NCI-H1092 treated with DMSO at 0.1 percent for 48 hours (cell line): ENCODE data around the gene SPAG9.

Experiments
- DNase-seq: peaks from one replicate; lab custom pipeline; 2025; lab: John Stamatoyannopoulos, UW

SPAG9 gene

DNA sequence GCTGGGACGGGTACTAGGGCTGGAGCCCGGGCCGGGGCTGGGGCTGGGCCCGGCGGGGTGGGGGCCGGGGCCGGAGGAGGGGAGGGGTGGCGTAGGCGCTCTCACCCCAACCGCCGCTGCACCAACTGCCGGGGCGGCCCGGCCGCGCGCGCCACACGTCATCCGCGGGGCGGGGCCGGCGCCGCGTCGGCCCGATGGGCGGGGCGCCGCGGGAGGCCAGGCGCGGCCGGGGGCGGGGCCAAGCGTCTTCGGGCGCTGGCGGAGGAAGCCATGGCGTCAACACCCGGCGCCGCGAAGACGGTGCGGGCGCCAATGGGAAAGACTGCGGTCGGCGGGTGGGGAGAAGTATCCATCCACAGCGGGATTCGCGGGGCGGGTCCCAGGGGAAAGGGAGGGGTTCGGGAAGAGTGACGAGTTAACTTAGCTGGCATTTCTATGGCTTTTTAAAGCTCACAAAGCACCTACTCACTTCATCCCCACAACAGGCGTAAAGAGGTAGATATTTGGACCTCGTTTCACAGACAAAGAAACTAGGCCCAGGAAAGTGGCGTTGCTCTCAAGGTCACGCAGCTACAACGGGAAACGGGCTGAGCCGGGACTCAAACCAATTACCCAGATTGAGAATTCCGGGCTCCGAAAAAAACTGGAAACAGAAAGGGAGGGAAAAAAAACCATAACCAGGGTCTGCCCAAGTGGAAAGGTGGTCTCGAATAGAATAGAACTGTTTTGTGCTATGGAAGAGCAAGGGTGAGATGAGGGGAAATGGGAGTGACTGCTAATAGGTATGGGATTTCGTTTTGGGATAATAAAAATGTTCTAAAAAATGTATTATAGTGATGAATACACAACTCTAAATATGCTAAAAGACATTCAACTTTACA is at the start of gene SPAG9:
TSS of gene SPAG9 (minus strand) at position 130 of the 881 bp plus-strand sequence. CDS start 212 bp downstream, outside the sequence.
- peak; percentile 91 for DNase-seq

GRCh38 chr17:51169340-51169739 is 48.7 kb upstream of the SPAG9 start:
- DNase-seq = no peak

- DNase-seq = peak; percentile 51
These were observed 46.6 kb upstream of the SPAG9 start for GRCh38 chr17:51166987-51167931.

DNA sequence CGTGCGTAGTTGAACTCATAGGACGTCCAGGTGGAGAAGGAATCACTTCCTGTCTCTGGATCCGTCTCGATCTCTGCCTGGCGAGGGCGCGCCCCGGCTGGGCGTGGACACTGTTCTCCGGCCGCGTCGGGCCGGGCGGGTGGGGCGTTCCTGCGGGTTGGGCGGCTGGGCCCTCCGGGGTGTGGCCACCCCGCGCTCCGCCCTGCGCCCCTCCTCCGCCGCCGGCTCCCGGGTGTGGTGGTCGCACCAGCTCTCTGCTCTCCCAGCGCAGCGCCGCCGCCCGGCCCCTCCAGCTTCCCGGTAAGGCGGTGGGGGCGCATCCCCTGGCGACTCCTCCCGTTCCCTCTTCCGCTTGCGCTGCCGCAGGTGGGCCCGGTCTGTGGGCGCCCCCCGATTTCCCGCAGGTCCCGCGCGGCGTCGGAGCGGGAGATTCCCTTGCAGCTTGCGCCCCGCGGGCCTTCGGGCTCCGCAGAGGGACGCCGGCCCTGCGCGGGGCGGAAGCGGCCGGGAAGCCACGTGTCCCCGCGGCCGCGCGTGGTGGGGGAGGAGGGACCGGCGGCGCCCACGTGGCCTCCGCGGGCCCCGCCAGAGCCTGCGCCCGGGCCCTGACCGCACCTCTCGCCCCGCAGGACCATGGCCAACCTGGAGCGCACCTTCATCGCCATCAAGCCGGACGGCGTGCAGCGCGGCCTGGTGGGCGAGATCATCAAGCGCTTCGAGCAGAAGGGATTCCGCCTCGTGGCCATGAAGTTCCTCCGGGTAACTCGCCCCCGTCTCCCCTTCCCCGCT is 45.7 kb upstream of the SPAG9 start, which contains the start of gene NME2:
TSS of gene NME2 (plus strand) at position 214 of the 789 bp plus-strand sequence. CDS start at position 634, 420 bp downstream.
- DNase-seq = peak; percentile 75

DNA sequence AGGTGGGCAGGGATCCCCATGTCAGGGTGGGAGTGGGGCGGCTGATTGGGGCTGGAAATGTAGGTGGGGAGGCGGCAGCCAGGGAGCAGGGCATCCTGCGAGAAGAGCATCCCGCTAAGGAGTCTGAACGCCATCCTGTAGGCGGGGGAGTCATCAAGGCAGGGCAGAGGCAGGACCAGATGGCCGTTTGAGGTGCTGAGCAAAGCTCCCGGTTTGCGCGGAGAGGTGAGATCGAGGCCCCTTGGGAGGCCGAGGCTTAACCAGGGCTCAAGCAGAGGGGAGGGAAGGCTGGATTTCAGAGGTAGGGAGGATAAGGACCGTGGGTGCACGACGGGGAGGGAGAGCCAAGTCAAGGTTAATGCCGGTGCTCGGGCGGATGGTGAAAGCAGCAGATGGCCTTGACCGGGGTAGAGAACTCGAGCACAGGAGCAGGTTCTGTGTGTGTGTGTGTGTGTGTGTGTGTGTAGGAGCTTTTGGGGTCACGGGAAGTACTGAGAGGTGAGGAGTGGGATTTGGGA is 45.1 kb upstream of the SPAG9 start:
- no peak for DNase-seq

- no peak for DNase-seq
These were observed 44.4 kb upstream of the SPAG9 start for GRCh38 chr17:51164911-51165679.

DNA sequence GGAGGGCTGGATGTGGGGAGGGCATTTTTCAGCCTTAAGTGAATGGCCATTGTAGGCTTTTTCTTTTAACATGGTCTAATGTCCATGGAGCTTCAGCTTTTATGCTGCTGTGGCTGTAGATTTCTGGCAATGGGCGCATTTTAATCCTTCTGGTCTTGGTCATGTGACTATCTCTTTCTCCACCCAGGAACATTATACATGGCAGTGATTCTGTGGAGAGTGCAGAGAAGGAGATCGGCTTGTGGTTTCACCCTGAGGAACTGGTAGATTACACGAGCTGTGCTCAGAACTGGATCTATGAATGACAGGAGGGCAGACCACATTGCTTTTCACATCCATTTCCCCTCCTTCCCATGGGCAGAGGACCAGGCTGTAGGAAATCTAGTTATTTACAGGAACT is 40.9 kb upstream of the SPAG9 start:
- DNase-seq = no peak

DNA sequence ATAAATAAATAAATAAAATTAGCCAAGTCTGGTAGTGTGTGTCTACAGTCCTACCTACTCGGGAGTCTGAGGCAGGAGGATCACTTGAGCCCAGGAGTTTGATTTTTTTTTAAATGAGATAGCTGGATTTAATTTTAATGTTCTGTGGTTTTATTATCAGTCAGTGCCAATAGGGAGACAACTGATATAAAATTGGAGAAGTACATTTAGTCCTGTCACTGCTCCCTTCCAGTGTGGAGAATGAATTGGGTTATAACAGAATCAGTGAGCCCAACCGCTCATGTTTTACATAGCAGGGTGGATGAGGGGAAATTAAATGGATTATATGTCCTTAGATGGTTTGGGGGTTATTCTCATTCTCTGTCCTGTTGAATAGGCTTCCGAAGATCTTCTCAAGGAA is 38.9 kb upstream of the SPAG9 start:
- DNase-seq = no peak

GRCh38 chr17:51155416-51155815 is 34.7 kb upstream of the SPAG9 start:
- no peak for DNase-seq

GRCh38 chr17:51154176-51154575 is 33.5 kb upstream of the SPAG9 start:
- no peak for DNase-seq

DNA sequence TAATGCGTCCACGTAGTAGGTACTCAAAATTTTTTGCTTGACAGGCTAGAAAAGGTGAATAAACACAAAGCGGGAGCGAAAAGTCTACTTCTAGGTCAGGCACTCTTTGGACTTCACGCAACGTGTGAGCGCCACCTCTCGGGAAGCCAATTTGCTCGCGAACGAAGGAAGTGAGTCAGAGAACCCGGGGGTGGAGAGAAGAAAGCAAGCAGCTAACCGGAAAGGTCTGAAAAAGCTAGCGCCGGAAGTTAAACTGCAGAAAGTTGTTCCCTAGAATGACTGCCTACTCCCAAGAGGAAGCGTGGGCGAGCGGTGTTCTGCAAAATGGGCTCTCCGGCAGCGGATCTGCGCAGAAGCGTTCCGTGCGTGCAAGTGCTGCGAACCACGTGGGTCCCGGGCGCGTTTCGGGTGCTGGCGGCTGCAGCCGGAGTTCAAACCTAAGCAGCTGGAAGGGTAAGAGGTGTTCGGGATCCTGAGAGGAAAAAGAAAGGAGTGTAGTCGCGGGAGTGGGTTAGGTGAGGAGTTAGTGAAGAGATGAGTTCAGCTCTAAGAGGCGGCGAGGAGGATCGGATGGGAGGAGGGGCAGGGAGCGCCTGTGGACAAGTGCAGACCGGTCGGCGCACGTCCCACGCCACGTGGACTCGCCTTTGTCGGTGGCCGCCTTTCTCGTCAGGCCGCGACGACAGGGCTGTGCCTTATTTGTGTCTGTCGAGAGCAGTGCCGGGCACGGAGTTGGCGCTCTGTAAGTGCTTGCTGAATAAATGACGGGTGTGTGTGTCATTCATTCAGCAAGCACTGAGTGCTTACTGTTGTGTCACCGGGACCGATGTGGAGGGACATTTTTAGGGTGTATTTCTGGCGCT is 32.8 kb upstream of the SPAG9 start, which contains the start of gene NME1:
TSS of gene NME1 (plus strand) at position 350 of the 863 bp plus-strand sequence. CDS start 2,096 bp downstream, outside the sequence.
- peak; percentile 99 for DNase-seq

- DNase-seq = no peak
These were observed 32.1 kb upstream of the SPAG9 start for GRCh38 chr17:51152766-51153209.

- DNase-seq = no peak
These were observed 30.3 kb upstream of the SPAG9 start for GRCh38 chr17:51150932-51151331.

- DNase-seq = no peak
These were observed 28.5 kb upstream of the SPAG9 start for GRCh38 chr17:51149163-51149562.

- DNase-seq = no peak
These were observed 27.0 kb upstream of the SPAG9 start for GRCh38 chr17:51147650-51148049.

DNA sequence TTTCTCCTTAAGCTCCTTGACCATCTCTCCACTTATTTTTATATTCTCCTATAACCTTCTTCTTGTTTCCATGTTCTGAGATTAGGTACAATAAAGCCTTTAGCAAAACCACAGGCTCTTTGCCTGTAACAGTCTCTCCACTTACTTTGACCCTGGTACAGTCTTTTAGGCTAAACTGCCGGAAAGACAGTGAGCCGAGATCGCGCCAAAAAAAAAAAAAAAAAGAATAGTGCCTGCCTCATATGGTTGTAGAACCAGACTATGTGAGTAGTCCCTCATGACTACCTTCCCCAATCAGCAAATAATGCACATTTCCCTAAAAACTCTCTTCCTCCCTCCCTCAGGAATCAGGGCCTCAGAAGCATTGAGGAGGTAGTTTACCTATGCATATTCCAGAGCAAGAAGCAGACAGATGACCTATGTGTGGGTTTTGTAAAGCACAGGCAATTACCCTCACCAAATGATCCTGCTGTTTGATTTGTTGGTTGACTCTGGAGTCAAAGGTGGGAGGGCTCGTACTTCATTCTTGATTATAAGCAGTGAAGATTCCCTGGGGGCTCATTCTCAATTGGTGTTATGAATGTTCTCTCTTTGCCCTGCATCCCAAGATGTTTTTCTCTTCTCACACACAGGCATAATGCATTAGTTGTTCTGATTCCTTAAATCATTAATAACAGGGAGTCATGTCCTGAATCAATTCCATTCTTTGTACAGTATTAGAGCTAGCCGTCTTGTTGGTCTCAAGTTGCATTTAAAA is 23.8 kb upstream of the SPAG9 start:
- DNase-seq = peak; percentile 9

GRCh38 chr17:51142597-51142996 is 21.9 kb upstream of the SPAG9 start:
- DNase-seq = no peak

GRCh38 chr17:51135956-51136355 is 15.3 kb upstream of the SPAG9 start:
- DNase-seq = no peak

DNA sequence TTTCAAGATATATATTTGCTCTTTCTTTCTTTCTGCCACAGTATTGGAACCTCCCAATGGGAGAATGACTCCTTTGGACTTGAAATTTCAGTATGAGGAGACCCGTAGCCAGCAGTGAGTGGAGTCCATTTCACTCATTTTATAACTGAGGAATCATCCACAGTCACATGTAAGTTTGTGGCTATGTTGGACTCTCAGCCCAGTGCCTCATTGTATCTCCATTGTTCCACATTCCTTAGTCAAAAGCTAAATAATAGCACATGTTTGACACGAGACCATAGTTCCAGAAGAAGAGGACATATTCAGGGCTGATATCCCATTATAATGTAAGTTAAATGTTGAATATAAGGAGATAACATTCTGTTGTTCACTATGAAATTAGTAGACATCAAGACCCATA is 12.7 kb upstream of the SPAG9 start:
- no peak for DNase-seq
